DOHH2 (cell line): Measurements from ENCODE around the gene CCDC61.
A peak's percentile ranks its signal among the peaks of the same experiment; 100 is the strongest.

Experiments
- H3F3A ChIP-seq: fragments of 200-600 bp; sonication (generic), shearing (Covaris generic); 2 replicates; pipeline ENCODE4 v1.6.0; 2016; ENCODE audit warnings: antibody characterized with exemption, mild to moderate bottlenecking; ENCODE audit not compliant: control insufficient read depth, insufficient read depth
- H3K27ac ChIP-seq: fragments of 200-600 bp; sonication (generic); 2 replicates; pipeline ENCODE4 v1.5.1; 2014; ENCODE audit warnings: low read depth, mild to moderate bottlenecking, low read length, moderate library complexity
- H3K27me3 ChIP-seq: fragments of 200-600 bp; sonication (generic); 2 replicates; pipeline ENCODE4 v1.6.1; 2014; ENCODE audit warnings: mild to moderate bottlenecking, low read length, mixed read lengths; ENCODE audit not compliant: control insufficient read depth
- H3K36me3 ChIP-seq: fragments of 200-600 bp; sonication (generic); 2 replicates; pipeline ENCODE4 v1.6.1; 2014; ENCODE audit warnings: mild to moderate bottlenecking, low read length, moderate library complexity, mixed read lengths; ENCODE audit not compliant: control insufficient read depth
- H3K4me1 ChIP-seq: fragments of 200-600 bp; sonication (generic); 2 replicates; pipeline ENCODE4 v1.6.1; 2014; ENCODE audit warnings: mild to moderate bottlenecking, low read length, mixed read lengths; ENCODE audit not compliant: control insufficient read depth
- H3K4me2 ChIP-seq: fragments of 200-600 bp; sonication (generic); 2 replicates; pipeline ENCODE4 v1.6.0; 2014; ENCODE audit warnings: mild to moderate bottlenecking, low read length, moderate library complexity
- H3K4me3 ChIP-seq: fragments of 200-600 bp; sonication (generic); 2 replicates; pipeline ENCODE4 v1.5.1; 2014; ENCODE audit warnings: mild to moderate bottlenecking, low read length, mixed read lengths
- H3K79me2 ChIP-seq: fragments of 200-600 bp; sonication (generic); 2 replicates; pipeline ENCODE4 v1.6.1; 2014; ENCODE audit warnings: mild to moderate bottlenecking, low read length, mixed read lengths; ENCODE audit not compliant: control insufficient read depth
- H3K9me2 ChIP-seq: fragments of 200-600 bp; sonication (generic); replicated peaks from 2 replicates; pipeline ENCODE4 v1.6.1; 2014; ENCODE audit warnings: mild to moderate bottlenecking, low read length, mixed read lengths; ENCODE audit not compliant: control insufficient read depth
- H3K9me3 ChIP-seq: fragments of 200-600 bp; sonication (generic); 2 replicates; pipeline ENCODE4 v1.6.1; 2014; ENCODE audit warnings: antibody characterized with exemption, low read length, mixed read lengths; ENCODE audit not compliant: control insufficient read depth, insufficient read depth
- H4K20me1 ChIP-seq: fragments of 200-600 bp; sonication (generic); 2 replicates; pipeline ENCODE4 v1.6.0; 2014; ENCODE audit warnings: low read depth, mild to moderate bottlenecking, antibody characterized with exemption, low read length, moderate library complexity; ENCODE audit not compliant: control insufficient read depth, insufficient read depth
- EZH2phosphoT487 ChIP-seq: fragments of 200-600 bp; sonication (generic); IDR thresholded peaks from 2 replicates; pipeline ENCODE4 v1.6.1; 2017; ENCODE audit warnings: borderline replicate concordance, mild to moderate bottlenecking, antibody characterized with exemption, low read length, moderate library complexity, mixed read lengths
- TF ChIP-seq, protein P1 (sequence below): fragments of 200-600 bp; sonication (generic); IDR thresholded peaks from one replicate; pipeline ENCODE4 v1.5.1; 2014; ENCODE audit warnings: antibody characterized with exemption, mild to moderate bottlenecking, low read depth, low read length; ENCODE audit not compliant: poor library complexity, severe bottlenecking

CCDC61 gene

GRCh38 chr19:45996933-45997332 lies 1.7 kb downstream of the CCDC61 start:
- no peaks in the 10 kb centered on the region for H3K27me3 ChIP-seq
- no peak overlapping the region for H3K27ac ChIP-seq
- peaks cover 8% of the 10 kb centered on the region for H3K36me3 ChIP-seq
- peaks cover 17% of the 10 kb centered on the region for H3K4me1 ChIP-seq
- no peaks in the 10 kb centered on the region for H3K9me3 ChIP-seq
- TF ChIP-seq EZH2phosphoT487 = no peak
- TF ChIP-seq, protein P1, sequence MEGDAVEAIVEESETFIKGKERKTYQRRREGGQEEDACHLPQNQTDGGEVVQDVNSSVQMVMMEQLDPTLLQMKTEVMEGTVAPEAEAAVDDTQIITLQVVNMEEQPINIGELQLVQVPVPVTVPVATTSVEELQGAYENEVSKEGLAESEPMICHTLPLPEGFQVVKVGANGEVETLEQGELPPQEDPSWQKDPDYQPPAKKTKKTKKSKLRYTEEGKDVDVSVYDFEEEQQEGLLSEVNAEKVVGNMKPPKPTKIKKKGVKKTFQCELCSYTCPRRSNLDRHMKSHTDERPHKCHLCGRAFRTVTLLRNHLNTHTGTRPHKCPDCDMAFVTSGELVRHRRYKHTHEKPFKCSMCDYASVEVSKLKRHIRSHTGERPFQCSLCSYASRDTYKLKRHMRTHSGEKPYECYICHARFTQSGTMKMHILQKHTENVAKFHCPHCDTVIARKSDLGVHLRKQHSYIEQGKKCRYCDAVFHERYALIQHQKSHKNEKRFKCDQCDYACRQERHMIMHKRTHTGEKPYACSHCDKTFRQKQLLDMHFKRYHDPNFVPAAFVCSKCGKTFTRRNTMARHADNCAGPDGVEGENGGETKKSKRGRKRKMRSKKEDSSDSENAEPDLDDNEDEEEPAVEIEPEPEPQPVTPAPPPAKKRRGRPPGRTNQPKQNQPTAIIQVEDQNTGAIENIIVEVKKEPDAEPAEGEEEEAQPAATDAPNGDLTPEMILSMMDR = no peak
- no peak overlapping the region for H3K4me3 ChIP-seq
- no peak overlapping the region for H3K4me2 ChIP-seq
- H3K9me2 ChIP-seq = no peaks in the 10 kb centered on the region
- peaks cover 15% of the 10 kb centered on the region for H3K79me2 ChIP-seq
- H3F3A ChIP-seq = no peaks in the 10 kb centered on the region
- peaks cover 5% of the 10 kb centered on the region; the same call in 1 of the 2 replicates for H4K20me1 ChIP-seq

DNA sequence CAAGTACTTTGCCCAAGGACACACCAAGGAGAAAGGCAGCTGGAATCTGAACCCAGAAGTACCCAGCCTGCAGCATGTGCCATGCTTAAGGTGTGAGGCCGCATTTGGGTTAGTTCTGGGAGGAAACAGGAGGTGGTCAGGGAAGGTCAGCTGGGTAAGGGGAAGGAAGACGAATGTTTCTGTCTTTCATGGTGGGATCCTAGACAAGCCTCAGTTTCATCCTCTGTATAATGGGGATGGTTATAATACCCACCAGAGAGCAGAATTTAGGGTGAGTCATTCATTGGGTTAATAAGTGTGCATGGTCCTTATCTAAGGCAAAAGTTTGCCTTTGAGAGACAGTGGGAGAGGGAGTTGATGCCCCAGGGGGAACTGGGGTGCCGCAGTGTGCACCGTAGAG lies 3.6 kb downstream of the CCDC61 start:
- no peaks in the 10 kb centered on the region for H3K9me3 ChIP-seq
- no peaks in the 10 kb centered on the region for H3K9me2 ChIP-seq
- no peak overlapping the region for H3K4me2 ChIP-seq
- no peak overlapping the region for H3K27ac ChIP-seq
- H3K27me3 ChIP-seq = no peaks in the 10 kb centered on the region
- no peak overlapping the region for H3K4me3 ChIP-seq
- no peak for TF ChIP-seq EZH2phosphoT487
- TF ChIP-seq, protein P1 = no peak
- no peaks in the 10 kb centered on the region for H3F3A ChIP-seq
- peaks cover 15% of the 10 kb centered on the region for H3K79me2 ChIP-seq
- H3K36me3 ChIP-seq = peaks cover 8% of the 10 kb centered on the region
- H4K20me1 ChIP-seq = peaks cover 5% of the 10 kb centered on the region; the same call in 1 of the 2 replicates
- peaks cover 17% of the 10 kb centered on the region for H3K4me1 ChIP-seq

DNA sequence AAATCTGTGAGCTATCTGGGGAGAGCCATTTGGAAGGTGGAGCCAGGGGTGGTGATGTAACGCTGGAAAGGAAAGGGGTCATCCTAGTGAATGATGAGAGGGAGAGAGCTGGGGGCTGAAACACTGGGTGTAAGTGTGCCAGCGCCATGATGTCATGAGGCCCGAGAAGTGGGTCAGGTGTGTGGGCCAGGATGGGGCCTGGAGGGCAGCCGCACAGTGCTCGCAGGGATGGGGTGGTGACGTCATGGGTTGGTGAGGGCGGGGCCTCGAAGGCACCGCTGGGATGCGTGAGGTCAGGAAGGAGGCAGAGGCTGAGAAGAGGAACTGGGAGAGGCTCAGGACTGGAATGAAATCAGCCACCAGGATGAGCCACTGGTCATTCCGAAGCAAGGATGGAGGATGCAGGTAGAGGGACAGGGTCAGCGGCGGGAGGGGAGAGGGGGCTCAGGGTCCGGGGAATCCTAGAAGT lies 4.4 kb downstream of the CCDC61 start:
- peak overlapping the region; percentile 71; the same call in 1 of the 2 replicates for H3K4me2 ChIP-seq
- no peaks in the 10 kb centered on the region for H3F3A ChIP-seq
- no peaks in the 10 kb centered on the region for H3K9me2 ChIP-seq
- peaks cover 8% of the 10 kb centered on the region for H3K36me3 ChIP-seq
- H3K4me3 ChIP-seq = no peak overlapping the region
- H3K27ac ChIP-seq = no peak overlapping the region
- H3K27me3 ChIP-seq = no peaks in the 10 kb centered on the region
- H3K79me2 ChIP-seq = peaks cover 15% of the 10 kb centered on the region
- TF ChIP-seq EZH2phosphoT487 = no peak
- TF ChIP-seq, protein P1 = no peak
- H3K9me3 ChIP-seq = no peaks in the 10 kb centered on the region
- peaks cover 5% of the 10 kb centered on the region; the same call in 1 of the 2 replicates for H4K20me1 ChIP-seq
- H3K4me1 ChIP-seq = peaks cover 13% of the 10 kb centered on the region
